ENCODE measurements around the gene CCDC18.
"Not testable (repeated sequence)": the region's sequence is repeated elsewhere in the genome, so short reads cannot be mapped to it uniquely, and the experiment has no call there.

CCDC18 gene

DNA sequence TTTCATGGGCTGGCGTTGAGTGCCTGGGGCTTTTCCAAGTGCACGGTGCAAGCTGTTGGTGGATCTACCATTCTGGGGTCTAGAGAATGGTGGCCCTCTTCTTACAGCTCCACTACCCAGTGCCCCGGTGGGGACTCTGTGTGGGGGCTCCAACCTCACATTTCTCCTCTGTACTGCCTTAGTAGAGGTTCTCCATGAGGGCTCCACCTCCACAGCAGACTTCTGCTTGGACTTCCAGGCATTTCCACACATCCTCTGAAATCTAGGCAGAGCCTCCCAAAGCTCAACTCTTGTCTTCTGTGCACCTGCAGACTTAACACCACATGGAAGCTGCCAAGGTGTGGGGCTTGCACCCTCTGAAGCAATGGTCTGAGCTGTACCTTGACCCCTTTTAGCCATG is 82.1 kb downstream of the CCDC18 start:
- TF ChIP-seq, protein P1, sequence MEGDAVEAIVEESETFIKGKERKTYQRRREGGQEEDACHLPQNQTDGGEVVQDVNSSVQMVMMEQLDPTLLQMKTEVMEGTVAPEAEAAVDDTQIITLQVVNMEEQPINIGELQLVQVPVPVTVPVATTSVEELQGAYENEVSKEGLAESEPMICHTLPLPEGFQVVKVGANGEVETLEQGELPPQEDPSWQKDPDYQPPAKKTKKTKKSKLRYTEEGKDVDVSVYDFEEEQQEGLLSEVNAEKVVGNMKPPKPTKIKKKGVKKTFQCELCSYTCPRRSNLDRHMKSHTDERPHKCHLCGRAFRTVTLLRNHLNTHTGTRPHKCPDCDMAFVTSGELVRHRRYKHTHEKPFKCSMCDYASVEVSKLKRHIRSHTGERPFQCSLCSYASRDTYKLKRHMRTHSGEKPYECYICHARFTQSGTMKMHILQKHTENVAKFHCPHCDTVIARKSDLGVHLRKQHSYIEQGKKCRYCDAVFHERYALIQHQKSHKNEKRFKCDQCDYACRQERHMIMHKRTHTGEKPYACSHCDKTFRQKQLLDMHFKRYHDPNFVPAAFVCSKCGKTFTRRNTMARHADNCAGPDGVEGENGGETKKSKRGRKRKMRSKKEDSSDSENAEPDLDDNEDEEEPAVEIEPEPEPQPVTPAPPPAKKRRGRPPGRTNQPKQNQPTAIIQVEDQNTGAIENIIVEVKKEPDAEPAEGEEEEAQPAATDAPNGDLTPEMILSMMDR (IDR thresholded peaks at IDR 0.05; ENCODE audit: low read depth, low read length) = no peak
- H3K4me3 ChIP-seq (ENCODE audit: low read depth, low read length) = no peak overlapping the region

DNA sequence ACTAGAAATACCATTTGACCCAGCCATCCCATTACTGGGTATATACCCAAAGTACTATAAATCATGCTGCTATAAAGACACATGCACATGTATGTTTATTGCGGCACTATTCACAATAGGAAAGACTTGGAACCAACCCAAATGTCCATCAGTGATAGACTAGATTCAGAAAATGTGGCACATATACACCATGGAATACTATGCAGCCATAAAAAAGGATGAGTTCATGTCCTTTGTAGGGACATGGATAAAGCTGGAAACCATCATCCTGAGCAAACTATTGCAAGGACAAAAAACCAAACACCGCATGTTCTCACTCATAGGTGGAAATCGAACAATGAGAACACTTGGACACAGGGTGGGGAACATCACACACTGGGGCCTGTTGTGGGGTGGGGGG is 88.4 kb downstream of the CCDC18 start:
- not testable (repeated sequence) for H3K4me3 ChIP-seq (ENCODE audit: low read depth, low read length)

GRCh38 chr1:93275262-93275633 is 94.7 kb downstream of the CCDC18 start:
- not testable (repeated sequence) for H3K4me3 ChIP-seq (ENCODE audit: low read depth, low read length)

GRCh38 chr1:93275634-93276295 is 95.2 kb downstream of the CCDC18 start:
- TF ChIP-seq, protein P1 (IDR thresholded peaks at IDR 0.05; ENCODE audit: low read depth, low read length) = no peak

GRCh38 chr1:93277530-93277929 is 97.0 kb downstream of the CCDC18 start:
- H3K4me3 ChIP-seq (ENCODE audit: low read depth, low read length) = not testable (repeated sequence)

More at GRCh38 chr1:93275634-93276295, 95.2 kb downstream of the CCDC18 start:
- no peak overlapping the region for H3K4me3 ChIP-seq (ENCODE audit: low read depth, low read length)

GRCh38 chr1:93283496-93283895 is 103.0 kb downstream of the CCDC18 start:
- H3K4me3 ChIP-seq (ENCODE audit: low read depth, low read length) = no peak overlapping the region
- TF ChIP-seq, protein P1 (IDR thresholded peaks at IDR 0.05; ENCODE audit: low read depth, low read length) = no peak

GRCh38 chr1:93288558-93288957 is 108.0 kb downstream of the CCDC18 start:
- TF ChIP-seq, protein P1 (IDR thresholded peaks at IDR 0.05; ENCODE audit: low read depth, low read length) = no peak
- no peak overlapping the region for H3K4me3 ChIP-seq (ENCODE audit: low read depth, low read length)

DNA sequence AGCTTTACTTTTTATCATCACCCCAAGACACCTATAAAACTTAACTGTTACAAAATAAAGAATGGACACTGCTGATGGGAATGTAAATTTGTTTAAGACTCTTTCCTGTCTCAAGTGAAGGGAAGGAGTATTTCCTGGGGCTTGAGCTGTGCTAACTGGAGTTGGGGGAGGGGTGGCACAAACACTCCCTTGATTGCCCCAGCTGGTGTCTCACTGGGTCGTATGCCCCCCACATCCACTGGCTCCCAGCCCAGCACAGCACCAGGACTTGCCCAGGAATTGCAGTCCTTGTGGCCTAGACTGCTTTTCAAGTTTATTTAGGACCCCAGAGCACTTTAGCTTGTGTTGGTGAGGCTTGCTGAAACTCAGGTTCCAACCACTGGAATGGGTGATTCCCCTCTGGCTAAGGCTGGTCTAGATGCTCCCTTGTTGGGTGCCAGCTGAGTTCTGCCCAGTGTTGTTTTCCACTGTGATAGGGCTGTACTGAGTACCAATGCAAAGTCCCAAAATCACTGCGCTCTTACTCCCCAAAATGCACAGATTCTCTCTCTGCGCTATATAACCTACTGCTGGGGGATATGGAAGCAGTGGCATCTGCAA is 116.1 kb downstream of the CCDC18 start:
- TF ChIP-seq, protein P1 (IDR thresholded peaks at IDR 0.05; ENCODE audit: low read depth, low read length) = no peak
- H3K4me3 ChIP-seq (ENCODE audit: low read depth, low read length) = no peak overlapping the region

GRCh38 chr1:93301131-93301530 is 120.6 kb downstream of the CCDC18 start:
- no peak overlapping the region for H3K4me3 ChIP-seq (ENCODE audit: low read depth, low read length)
- TF ChIP-seq, protein P1 (IDR thresholded peaks at IDR 0.05; ENCODE audit: low read depth, low read length) = no peak
